SH-SY5Y (cell line): ENCODE measurements around the gene BARX1.

Experiments
- GATA2 ChIP-seq: IDR thresholded peaks from 2 replicates; pipeline ENCODE4 v1.6.1; 2011; ENCODE audit warnings: mild to moderate bottlenecking, low read depth, low read length
- GATA3 ChIP-seq: IDR thresholded peaks from 2 replicates; pipeline ENCODE4 v1.6.1; 2011; ENCODE audit warnings: low read depth, mild to moderate bottlenecking, low read length, moderate library complexity

GRCh38 chr9:93996367-93996766, 41.2 kb upstream of the BARX1 start:
- TF ChIP-seq GATA2 (no peak), GATA3 (no peak)
